ENCODE measurements around the gene KCNAB2.

The KCNAB2 gene

DNA sequence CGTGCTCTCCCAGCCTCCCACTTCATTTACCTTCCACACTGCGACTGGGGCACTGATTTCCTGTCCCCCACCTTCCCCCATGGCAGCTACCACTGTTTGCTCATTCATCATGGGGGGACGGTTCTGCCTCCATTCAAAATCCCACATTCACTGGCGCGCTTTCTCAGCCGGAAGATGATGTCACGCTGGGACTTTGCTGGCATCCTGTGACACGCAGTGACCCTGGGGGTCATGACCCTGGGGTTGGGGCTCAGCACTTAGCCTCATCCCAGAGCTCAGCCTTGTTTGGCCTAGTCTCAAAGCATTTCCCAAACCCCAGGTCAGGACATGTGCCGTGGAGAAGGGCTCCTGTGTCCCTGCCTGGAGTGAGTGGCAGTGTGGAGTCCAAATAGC, 582 bp upstream of the KCNAB2 start:
- no peak for DNase-seq (ENCODE audit: low read depth)
- TF ChIP-seq, protein P1, sequence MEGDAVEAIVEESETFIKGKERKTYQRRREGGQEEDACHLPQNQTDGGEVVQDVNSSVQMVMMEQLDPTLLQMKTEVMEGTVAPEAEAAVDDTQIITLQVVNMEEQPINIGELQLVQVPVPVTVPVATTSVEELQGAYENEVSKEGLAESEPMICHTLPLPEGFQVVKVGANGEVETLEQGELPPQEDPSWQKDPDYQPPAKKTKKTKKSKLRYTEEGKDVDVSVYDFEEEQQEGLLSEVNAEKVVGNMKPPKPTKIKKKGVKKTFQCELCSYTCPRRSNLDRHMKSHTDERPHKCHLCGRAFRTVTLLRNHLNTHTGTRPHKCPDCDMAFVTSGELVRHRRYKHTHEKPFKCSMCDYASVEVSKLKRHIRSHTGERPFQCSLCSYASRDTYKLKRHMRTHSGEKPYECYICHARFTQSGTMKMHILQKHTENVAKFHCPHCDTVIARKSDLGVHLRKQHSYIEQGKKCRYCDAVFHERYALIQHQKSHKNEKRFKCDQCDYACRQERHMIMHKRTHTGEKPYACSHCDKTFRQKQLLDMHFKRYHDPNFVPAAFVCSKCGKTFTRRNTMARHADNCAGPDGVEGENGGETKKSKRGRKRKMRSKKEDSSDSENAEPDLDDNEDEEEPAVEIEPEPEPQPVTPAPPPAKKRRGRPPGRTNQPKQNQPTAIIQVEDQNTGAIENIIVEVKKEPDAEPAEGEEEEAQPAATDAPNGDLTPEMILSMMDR (conservative IDR thresholded peaks at IDR 0.05; ENCODE audit: low read depth, low read length): no peak
- no peak overlapping the region for H3K4me3 ChIP-seq (ENCODE audit: low read depth, low read length)

DNA sequence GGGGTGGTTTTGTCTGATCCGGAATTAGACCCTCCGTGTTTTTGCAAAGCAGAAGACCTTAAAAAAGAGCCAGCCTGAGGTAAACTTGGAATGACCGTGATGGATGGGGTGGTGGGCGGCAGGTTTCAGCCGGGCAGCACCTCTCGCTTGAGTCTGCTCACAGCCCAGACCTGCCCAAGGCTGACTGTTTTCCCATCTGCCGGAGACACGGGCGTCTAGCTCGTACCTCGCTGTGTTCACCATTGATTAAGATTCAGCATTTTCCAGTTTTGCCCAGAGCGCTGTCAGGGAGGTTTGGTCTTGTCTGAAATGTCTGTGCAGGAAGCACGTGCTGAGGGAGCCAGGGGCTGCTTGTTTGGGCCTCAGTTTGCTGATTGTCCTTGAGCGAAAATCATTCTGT, 591 bp downstream of the KCNAB2 start:
- TF ChIP-seq, protein P1 (conservative IDR thresholded peaks at IDR 0.05; ENCODE audit: low read depth, low read length): no peak
- no peak overlapping the region for H3K4me3 ChIP-seq (ENCODE audit: low read depth, low read length)

DNA sequence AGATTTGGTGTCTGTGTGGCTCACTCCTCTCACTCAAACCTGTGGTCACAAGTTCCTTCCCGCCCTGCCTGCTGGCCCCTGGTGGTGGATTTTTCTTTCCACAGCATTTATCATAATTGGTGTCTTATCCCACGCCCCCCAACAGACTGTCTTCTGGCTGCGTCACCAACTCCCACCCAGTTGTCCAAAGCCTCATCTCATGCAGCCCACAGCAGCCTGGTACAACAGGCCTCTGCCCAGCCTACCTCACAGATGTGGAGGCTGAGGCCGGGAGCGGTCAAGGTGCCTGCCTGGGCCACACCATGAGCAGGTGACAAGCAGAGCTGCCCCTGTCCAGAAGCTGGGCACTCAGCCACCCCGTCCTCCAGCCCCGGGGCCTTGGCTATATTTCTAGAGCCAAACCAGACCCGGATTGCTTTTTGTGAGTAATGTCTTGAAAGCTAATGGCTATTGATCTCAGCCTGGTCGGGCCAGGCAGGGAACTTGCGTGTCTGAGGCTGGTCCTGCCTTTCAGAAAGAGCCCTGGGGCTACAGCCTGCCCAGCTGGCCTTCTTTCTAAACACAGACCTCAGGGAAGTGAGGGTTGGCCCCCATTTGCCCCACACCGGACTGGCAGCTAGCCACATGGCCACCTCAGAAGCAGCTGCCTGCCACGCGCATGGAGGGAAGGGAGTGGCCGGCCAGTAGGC, 2.6 kb downstream of the KCNAB2 start:
- TF ChIP-seq, protein P1 (conservative IDR thresholded peaks at IDR 0.05; ENCODE audit: low read depth, low read length): no peak
- no peak overlapping the region for H3K4me3 ChIP-seq (ENCODE audit: low read depth, low read length)
- no peak for DNase-seq (ENCODE audit: low read depth)

More for the DNA sequence above, 591 bp downstream of the KCNAB2 start:
- DNase-seq (ENCODE audit: low read depth): no peak

DNA sequence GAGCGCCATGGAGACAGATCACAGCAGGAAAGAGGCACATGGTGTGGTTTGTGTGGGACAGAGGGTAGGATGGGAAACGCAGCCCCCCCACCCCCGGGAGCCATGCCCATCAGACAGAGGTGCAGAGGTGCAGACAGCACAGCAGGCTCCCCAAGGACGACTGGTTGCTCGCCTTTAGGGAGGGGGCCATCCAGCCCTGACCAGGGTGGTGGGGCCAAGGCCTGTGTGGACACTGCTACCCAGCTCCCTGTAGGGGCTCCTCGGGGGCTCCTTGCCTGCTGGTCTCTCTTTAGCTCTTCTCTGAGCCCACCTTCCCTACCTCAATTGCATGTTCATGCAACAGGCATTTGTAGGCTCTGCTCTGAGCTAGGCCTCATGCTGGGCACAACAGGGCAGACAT, 3.7 kb downstream of the KCNAB2 start:
- TF ChIP-seq, protein P1 (conservative IDR thresholded peaks at IDR 0.05; ENCODE audit: low read depth, low read length): no peak
- no peak overlapping the region for H3K4me3 ChIP-seq (ENCODE audit: low read depth, low read length)
- no peak for DNase-seq (ENCODE audit: low read depth)

DNA sequence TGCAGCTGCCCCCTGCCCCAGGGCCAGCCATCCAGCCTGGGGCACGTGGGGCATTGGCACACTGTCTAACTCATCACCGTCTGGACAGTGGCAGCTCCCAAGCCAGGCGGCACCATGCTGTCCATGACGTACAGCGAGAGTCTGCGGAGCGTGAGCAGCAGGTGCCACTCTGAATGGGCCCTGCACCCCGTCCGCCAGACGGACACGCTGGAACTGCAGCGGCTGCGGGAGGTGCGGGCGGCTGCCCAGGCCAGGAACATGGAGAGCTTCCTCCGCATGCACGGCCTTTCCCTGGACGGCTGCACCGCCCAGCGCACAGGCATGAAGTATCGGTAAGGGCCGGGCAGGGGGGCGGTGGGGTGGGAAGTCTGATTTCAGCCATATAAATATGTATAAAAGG, 5.7 kb downstream of the KCNAB2 start:
- TF ChIP-seq, protein P1 (conservative IDR thresholded peaks at IDR 0.05; ENCODE audit: low read depth, low read length): no peak
- DNase-seq (ENCODE audit: low read depth): no peak
- H3K4me3 ChIP-seq (ENCODE audit: low read depth, low read length): no peak overlapping the region

DNA sequence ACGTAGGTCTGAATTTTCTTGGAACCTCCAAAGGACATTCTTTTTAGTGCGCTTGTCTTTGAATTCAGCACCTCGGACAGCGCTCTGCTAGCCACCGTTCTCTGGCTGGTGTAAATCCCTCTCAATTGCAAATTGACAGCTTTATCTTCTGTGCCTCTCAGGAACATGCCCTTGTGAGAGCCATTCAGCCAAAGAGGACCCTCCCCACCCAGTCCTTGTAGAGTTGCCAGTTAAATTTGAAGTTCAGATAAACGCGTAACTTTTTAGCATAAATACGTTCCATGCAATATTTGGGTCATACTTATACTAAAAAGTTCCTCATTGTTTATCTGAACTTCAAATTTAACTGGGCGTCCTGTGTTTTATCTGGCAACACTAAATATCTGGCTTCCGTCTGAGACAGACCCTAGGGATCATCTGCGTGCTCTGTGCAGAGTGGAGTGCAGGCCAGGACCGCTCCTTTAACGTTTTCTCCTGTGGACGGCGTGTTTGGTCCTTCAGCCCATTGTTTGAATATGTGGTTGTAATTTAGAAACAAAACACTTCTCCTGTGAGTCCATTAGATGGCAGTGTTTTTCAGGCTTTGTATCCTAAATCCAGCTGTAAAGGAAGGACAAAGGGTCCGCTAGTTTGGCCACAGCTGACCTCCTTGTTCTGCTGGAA, 7.0 kb downstream of the KCNAB2 start:
- H3K4me3 ChIP-seq (ENCODE audit: low read depth, low read length): no peak overlapping the region
- TF ChIP-seq, protein P1 (conservative IDR thresholded peaks at IDR 0.05; ENCODE audit: low read depth, low read length): peak; percentile 71
- DNase-seq (ENCODE audit: low read depth): peak; percentile 83

DNA sequence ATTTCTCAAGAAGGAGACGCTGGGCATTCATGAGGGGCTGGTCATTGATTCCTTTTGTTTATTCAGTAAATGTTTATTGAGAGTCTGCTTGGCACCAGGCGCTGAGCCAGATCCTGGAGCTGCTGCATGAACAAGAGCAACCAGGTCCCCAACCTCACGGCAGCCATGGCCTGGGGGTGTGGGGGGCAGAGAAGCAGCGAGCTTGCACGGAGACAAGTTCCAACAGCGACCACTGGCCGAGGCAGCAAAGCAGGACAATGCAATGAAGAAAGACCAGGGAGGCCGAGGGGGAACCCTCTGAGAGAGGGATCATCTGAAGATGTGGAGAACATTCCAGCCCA, 7.5 kb downstream of the KCNAB2 start:
- no peak overlapping the region for H3K4me3 ChIP-seq (ENCODE audit: low read depth, low read length)
- no peak for DNase-seq (ENCODE audit: low read depth)
- TF ChIP-seq, protein P1 (conservative IDR thresholded peaks at IDR 0.05; ENCODE audit: low read depth, low read length): no peak

Measured in choroid plexus epithelial cell (primary cell).